SK-N-MC (cell line): ENCODE data around the gene RAB4B.
A peak's percentile ranks its signal among the peaks of the same experiment; 100 is the strongest.

ENCODE experiments used
- EZH2 ChIP-seq: fragments of 200-600 bp; sonication (generic); IDR thresholded peaks from one replicate; pipeline ENCODE4 v1.6.1; 2017; ENCODE audit warnings: antibody characterized with exemption
- POLR2AphosphoS5 ChIP-seq: IDR thresholded peaks from 2 replicates; pipeline ENCODE4 v1.6.1; 2012; ENCODE audit warnings: mild to moderate bottlenecking, low read depth, low read length, borderline replicate concordance

GRCh38 chr19:40807147-40808020 lies 29.3 kb downstream of the RAB4B start:
- TF ChIP-seq POLR2AphosphoS5 = 0 out of 2 replicates have a peak, but pooled peaks have one; percentile 6
- no peak for TF ChIP-seq EZH2
